Lower leg skin (tissue), 4 donors: Measurements from ENCODE around the gene POLR2E. TPM values are rescaled to one million over a fixed set of nuclear protein-coding genes. Genes with fewer than 3 reads are reported as not detected.
"Not testable (repeated sequence)": the region's sequence is repeated elsewhere in the genome, so short reads cannot be mapped to it uniquely, and the experiment has no call there.

ENCODE experiments used
- DNase-seq, 2 donors: peaks; one replicate each; pipeline ENCODE4 v3.0.0-alpha.2; 2019; ENCODE audit warnings: low spot score in 2 of 2
- H3K4me3 ChIP-seq: fragments of 200-600 bp; sonication (generic); 2 replicates; pipeline ENCODE4 v1.5.1; 2017; ENCODE audit warnings: mild to moderate bottlenecking, low read depth; ENCODE audit not compliant: poor library complexity, severe bottlenecking
- CTCF ChIP-seq, 3 donors: fragments of 450-650 bp; IDR thresholded peaks; one replicate each; pipeline ENCODE4 v1.5.1; 2016; ENCODE audit warnings: antibody characterized with exemption in 3 of 3, mild to moderate bottlenecking in 3 of 3, moderate library complexity in 2 of 3
- POLR2A ChIP-seq, 2 donors: fragments of 450-650 bp; IDR thresholded peaks; one replicate each; pipeline ENCODE4 v1.6.1; 2016 to 2017; ENCODE audit warnings: antibody characterized with exemption in 2 of 2, mild to moderate bottlenecking in 1 of 2, moderate library complexity in 1 of 2
- WGBS, 2 donors: methylation state at CpG; one replicate each; pipeline ENCODE4 v1.1.5; 2018; 5-methylcytosine and 5-hydroxymethylcytosine counted together
- intact Hi-C: fragments of 100-400 bp; cut with DNase I; formaldehyde crosslinking; loops from one replicate; pipeline ENCODE4 v1.15.0; 2023; ENCODE audit warnings: low total_unique reads
- total RNA-seq, 4 donors: library from RNA; depleted of rRNA; stranded (reverse); fragments of >200 nt; gene quantifications; one replicate each; pipeline ENCODE4 v1.1.0, GENCODE V29; 2016

The POLR2E gene
- total RNA-seq, 4 donors from 2014 or later: 93.3 to 198 (median 123) TPM

DNA sequence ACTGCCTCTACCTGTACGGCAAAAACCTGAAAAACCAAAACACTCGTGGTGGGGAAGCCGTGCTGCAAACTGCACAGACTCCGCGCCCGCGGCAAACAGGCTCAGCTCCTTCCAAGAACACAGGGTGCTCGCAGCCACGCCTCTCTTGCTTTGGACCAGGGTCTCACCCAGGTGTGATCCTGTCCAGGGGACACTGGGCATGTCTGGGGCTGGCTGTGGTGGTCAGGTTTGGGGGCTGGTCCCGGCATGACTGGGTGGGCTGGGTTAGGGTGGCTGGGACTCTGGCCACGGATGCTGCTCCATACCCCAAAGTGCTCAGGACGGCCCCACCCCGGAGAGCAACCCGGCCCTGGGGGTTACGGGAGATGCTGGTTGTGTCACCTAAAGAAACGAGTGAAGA is 22.5 kb upstream of the POLR2E start:
- TF ChIP-seq CTCF (IDR thresholded peaks at IDR 0.05) (no peak), POLR2A (IDR thresholded peaks at IDR 0.05) (no peak)
- WGBS, 2 donors: 62 to 73% methylated on average over 7 to 16 of the region's 16 CpGs
- intact Hi-C loops: loop anchor here (10.0 kb wide), 1 partner anchor 67 kb away; no protein-coding TSS in a partner anchor
- no peak for DNase-seq
- no peak overlapping the region for H3K4me3 ChIP-seq

DNA sequence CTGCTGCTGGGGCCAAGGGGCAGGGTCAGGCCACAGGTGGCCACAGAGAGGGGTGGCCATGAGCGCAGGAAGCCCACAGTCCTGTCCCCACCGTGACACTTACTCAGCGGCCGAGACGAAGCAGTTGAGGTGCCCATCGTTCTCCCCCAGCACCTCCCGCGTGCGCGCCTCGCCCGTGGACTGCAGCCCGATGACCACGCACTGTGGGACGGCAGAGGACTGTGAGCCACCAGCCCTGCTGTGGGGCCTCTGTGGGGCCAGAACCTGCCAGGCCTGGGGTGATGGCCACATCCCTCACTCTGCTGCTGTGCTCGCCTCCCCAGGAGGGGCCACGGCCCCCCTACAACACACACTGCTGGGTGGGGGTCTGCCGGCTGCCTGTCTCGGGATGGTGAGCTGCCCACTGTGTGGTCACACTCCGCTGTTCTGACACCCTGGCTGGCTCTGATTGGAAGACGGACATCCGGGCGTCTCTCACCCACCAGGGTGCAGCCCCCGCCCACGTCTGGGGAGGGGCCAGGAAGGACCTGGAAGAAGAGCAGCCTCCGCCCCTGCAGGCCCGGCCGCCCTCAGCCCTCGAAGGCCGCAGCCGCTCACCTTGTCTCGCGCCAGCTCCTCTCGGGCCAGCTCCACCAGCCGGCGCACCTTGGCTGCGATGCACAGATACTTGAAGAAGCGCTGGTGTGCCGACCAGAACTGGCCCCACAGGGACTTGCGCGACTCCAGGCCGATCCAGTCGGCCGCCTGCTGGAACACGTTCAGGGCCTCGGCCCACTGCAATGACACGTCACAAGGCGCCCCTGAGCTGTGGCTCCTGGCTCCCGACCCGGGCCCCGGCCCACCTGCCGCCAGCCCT is 21.8 kb upstream of the POLR2E start:
- no peak overlapping the region for H3K4me3 ChIP-seq
- intact Hi-C loops: loop anchor here (10.0 kb wide), 1 partner anchor 68 kb away; no protein-coding TSS in a partner anchor
- WGBS, 2 donors: 89 to 92% methylated on average over 13 to 33 of the region's 52 CpGs
- TF ChIP-seq POLR2A (IDR thresholded peaks at IDR 0.05): no peak
- no peak for TF ChIP-seq CTCF (IDR thresholded peaks at IDR 0.05)
- no peak for DNase-seq

- TF ChIP-seq POLR2A (IDR thresholded peaks at IDR 0.05) (no peak), CTCF (IDR thresholded peaks at IDR 0.05) (no peak)
- no peak for DNase-seq
- intact Hi-C loops: loop anchor here (10.0 kb wide), 1 partner anchor 69 kb away; no protein-coding TSS in a partner anchor
- 92 to 93% methylated on average over 32 to 35 of the region's 35 CpGs for WGBS, 2 donors
- no peak overlapping the region for H3K4me3 ChIP-seq
Observed at GRCh38 chr19:1115646-1116420, 20.7 kb upstream of the POLR2E start.

DNA sequence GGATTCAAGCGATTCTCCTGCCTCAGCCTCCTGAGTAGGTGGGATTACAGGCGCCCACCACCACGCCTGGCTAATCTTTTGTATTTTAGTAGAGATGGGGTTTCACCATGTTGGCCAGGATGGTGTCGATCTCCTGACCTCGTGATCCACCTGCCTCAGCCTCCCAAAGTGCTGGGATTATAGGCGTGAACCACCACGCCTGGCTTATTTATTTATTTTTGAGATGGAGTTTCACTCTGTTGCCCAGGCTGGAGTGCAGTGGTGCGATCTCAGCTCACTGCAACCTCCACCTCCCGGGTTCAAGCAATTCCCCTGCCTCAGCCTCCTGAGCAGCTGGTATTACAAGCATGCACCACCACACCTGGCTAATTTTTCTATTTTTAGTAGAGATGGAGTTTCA is 19.6 kb upstream of the POLR2E start:
- intact Hi-C loops: loop anchor here (10.0 kb wide), 1 partner anchor 70 kb away; no protein-coding TSS in a partner anchor
- not testable (repeated sequence) for H3K4me3 ChIP-seq, DNase-seq
- WGBS, 2 donors: 92 to 95% methylated on average over 9 of the region's 9 CpGs

DNA sequence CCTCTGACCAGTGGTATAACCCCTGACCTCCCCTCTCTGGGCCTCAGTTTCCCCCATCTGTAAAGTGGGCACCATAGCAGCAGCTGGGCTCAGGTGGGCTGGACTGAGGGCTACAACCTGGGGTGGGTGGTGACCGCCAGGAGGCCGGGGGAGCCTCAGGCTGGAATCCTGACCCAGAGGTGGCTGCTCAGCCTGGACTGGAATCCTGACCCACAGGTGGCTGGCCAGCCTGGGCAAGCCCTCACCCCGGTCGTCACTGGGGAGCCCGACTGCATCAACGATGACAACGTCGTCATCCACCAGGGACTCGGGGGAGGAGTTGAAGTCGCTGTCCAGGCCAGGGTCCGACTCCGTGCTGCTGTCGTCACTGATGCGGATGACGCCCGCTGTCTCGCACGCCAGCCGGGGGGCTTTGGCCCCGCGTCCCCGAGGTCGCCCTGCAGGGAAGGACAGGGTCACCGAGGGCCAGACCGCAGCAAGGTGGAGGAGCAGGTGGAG is 18.9 kb upstream of the POLR2E start:
- TF ChIP-seq POLR2A (IDR thresholded peaks at IDR 0.05) (no peak), CTCF (IDR thresholded peaks at IDR 0.05) (no peak)
- intact Hi-C loops: loop anchor here (10.0 kb wide), 1 partner anchor 71 kb away; no protein-coding TSS in a partner anchor

More for the DNA sequence above, 18.9 kb upstream of the POLR2E start:
- H3K4me3 ChIP-seq: no peak overlapping the region
- 86 to 92% methylated on average over 10 to 25 of the region's 25 CpGs for WGBS, 2 donors
- DNase-seq: no peak
